ENCODE measurements around the gene PSG2. TPM values are rescaled to one million over a fixed set of nuclear protein-coding genes. Genes with fewer than 3 reads are reported as not detected.
"Not testable (repeated sequence)": the region's sequence is repeated elsewhere in the genome, so short reads cannot be mapped to it uniquely, and the experiment has no call there.

PSG2 gene
- under 1 TPM in 1 of 4 donors, not detected in 3; 0.51 TPM for total RNA-seq

DNA sequence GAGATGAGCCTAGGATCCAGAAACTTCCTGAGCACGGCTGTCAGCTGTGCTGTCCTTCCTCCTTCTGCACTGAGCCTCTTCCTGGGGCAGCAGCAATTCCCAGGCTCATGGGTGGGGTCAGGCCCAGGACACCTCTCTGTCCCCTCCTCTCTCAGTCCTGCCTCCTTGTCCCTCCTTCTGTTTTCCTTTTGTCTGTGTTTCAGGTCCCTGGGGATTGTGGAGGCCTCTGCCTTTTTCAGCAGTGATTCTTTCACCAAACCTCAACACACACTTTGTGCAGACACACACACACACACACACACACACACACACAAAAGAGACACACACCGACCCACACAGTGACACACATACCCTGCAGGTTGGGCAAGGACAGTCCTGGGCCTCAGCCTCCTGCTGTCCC, at the start of gene PSG2:
Gene PSG2 (minus strand): TSS at position 101 of the 400 bp plus-strand sequence. CDS start 132 bp downstream, outside the sequence.
- not testable (repeated sequence) for H3K9me3 ChIP-seq; H3K4me1 ChIP-seq; H3K36me3 ChIP-seq; DNase-seq (ENCODE audit: low spot score in 2 of 2); H3K27ac ChIP-seq; H3K27me3 ChIP-seq; H3K4me3 ChIP-seq
- WGBS, result 86% methylated on average over 1 of the region's 2 CpGs

- H3K36me3 ChIP-seq; DNase-seq (ENCODE audit: low spot score in 2 of 2); H3K4me3 ChIP-seq; H3K27ac ChIP-seq; H3K9me3 ChIP-seq; H3K4me1 ChIP-seq; H3K27me3 ChIP-seq: not testable (repeated sequence)
- 47% methylated on average over 8 of the region's 8 CpGs for WGBS
Measured at GRCh38 chr19:43131281-43131842, 48.9 kb upstream of the PSG2 start.

DNA sequence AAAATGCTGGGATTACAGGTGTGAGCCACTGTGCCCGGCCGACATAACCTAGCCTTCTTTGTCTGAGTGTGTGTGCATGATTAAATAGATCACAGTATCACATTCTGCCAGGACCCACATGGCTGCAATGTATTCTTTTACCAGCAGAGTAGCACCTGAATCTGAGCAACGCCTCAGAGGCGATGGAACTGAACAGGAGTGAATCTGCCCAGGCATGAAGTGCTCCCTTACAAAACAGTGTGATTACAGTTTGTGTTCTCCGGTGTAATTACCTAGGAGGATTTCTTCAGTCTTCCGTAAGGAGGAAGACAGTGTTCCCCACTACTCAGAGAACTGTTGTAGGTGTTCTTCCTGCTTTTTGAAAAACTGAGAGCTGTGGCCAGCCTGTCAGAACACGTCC, 46.7 kb upstream of the PSG2 start:
- WGBS, result 47% methylated on average over 7 of the region's 7 CpGs
- not testable (repeated sequence) for H3K4me1 ChIP-seq; DNase-seq (ENCODE audit: low spot score in 2 of 2); H3K4me3 ChIP-seq; H3K36me3 ChIP-seq; H3K27ac ChIP-seq; H3K27me3 ChIP-seq; H3K9me3 ChIP-seq
- TF ChIP-seq CTCF (IDR thresholded peaks at IDR 0.05), result peak; percentile 16 to 28

DNA sequence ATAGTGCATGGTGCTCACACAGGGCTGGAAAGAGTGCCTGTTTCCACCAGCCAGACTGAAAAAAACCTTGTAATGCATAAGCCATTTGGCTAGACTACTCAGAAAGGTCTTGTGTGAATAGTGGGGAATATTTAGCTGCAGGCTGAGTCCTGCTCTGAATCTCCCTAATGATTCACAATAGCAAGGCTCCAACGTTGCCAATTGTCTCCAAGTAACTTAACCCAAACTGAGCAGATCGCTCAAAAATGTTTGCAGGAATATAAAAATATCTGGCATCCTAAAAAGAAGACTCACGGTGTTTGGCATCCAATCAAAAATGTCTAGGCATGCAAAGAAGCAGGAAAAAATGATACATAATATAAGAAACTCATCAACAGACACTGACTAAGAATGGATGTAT, 44.8 kb upstream of the PSG2 start:
- H3K27me3 ChIP-seq; H3K27ac ChIP-seq; H3K9me3 ChIP-seq; H3K36me3 ChIP-seq; H3K4me3 ChIP-seq; H3K4me1 ChIP-seq; DNase-seq (ENCODE audit: low spot score in 2 of 2): not testable (repeated sequence)
- WGBS, result 13% methylated on average over 3 of the region's 3 CpGs

DNA sequence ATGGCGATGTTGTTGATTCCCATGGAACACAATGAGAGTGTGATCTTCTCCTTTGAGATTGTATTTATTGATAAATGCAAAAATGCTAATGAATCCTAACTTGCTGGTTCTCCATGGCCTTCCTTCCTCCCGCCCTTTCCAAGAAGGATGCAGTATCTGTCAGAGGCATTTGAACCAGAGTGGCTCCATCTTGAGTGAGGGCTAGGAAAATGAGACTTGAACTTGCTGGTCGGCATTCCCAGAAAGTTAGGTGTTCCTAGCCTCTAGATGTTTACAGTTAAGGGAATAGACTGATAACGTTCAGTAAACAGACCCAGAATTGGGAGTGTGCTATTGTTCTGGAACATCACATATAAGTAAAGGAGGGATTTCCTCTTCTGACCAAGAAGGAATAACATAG, 44.2 kb upstream of the PSG2 start:
- Histone ChIP-seq H3K27ac (no peak overlapping the region), H3K4me3 (no peak overlapping the region), H3K36me3 (no peaks in the 10 kb centered on the region), H3K4me1 (no peaks in the 10 kb centered on the region), H3K9me3 (no peaks in the 10 kb centered on the region), H3K27me3 (no peaks in the 10 kb centered on the region)
- TF ChIP-seq POLR2AphosphoS5 (IDR thresholded peaks at IDR 0.05), result no peak
- TF ChIP-seq EP300 (IDR thresholded peaks at IDR 0.05), result no peak
- TF ChIP-seq CTCF (IDR thresholded peaks at IDR 0.05), result no peak
- TF ChIP-seq POLR2A (IDR thresholded peaks at IDR 0.05), result no peak
- DNase-seq (ENCODE audit: low spot score in 2 of 2), result no peak
- 57% methylated on average over 4 of the region's 4 CpGs for WGBS

DNA sequence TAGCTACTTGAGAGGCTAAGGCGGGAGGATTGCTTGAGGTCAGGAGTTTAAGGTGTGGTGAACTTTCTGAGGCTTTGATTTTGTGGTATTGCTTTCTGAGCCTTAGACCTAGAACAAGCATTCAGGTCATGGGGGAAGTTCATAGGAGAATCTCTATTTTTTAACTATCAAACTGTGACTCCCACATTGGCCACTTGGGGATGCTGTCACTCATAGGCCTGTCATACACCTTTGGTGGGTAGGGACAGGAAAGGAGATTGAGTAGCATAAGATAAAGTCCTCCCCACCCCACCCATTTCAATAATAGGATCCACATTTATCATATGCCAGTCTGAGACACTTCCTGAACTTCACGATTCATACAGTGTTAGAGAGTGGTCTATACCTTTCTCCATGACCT, 41.9 kb upstream of the PSG2 start:
- no peaks in the 10 kb centered on the region for H3K9me3 ChIP-seq
- H3K4me1 ChIP-seq, result no peaks in the 10 kb centered on the region
- H3K27me3 ChIP-seq, result peaks cover 3% of the 10 kb centered on the region
- no peaks in the 10 kb centered on the region for H3K36me3 ChIP-seq
- WGBS, result 78% methylated on average over 2 of the region's 2 CpGs
- no peak overlapping the region for H3K27ac ChIP-seq
- H3K4me3 ChIP-seq, result no peak overlapping the region
- no peak for TF ChIP-seq CTCF (IDR thresholded peaks at IDR 0.05)
- TF ChIP-seq EP300 (IDR thresholded peaks at IDR 0.05), result no peak
- TF ChIP-seq POLR2AphosphoS5 (IDR thresholded peaks at IDR 0.05), result no peak
- DNase-seq (ENCODE audit: low spot score in 2 of 2), result no peak

DNA sequence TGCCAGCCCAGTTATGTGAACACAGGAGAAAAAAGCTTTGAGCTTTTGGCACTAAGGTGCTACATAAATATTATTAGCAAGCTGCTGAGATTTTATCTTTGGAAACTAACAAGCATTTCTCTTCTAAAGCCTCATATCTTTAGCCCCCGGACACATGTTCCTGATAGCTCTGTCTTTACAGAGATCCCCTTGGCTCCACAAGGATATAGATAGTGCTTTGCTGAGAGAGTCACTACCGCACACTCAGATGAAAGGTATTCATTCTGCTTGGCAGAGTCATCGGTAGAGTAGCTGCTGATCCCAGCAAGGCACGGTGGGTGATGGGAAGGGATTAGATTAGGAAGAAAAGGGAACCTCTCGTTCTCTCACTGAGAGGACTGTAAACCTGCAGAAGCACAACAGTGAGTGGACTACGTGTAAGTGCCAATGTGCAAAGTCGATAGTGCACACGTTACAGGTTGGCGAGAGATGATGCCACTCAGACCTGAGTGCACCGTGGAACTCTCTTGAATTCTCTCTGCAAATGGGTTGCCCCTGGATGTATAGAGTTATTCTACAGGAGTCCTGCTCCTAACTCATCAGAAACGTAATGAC, 38.0 kb upstream of the PSG2 start:
- H3K9me3 ChIP-seq; H3K4me3 ChIP-seq; H3K27ac ChIP-seq; H3K36me3 ChIP-seq; DNase-seq (ENCODE audit: low spot score in 2 of 2); H3K4me1 ChIP-seq; H3K27me3 ChIP-seq: not testable (repeated sequence)
- 45% methylated on average over 11 of the region's 11 CpGs for WGBS

- H3K27ac ChIP-seq; H3K27me3 ChIP-seq; H3K4me3 ChIP-seq; DNase-seq (ENCODE audit: low spot score in 2 of 2); H3K36me3 ChIP-seq; H3K4me1 ChIP-seq; H3K9me3 ChIP-seq: not testable (repeated sequence)
- 36% methylated on average over 3 of the region's 3 CpGs for WGBS
Measured at GRCh38 chr19:43119526-43119925, 37.0 kb upstream of the PSG2 start.

DNA sequence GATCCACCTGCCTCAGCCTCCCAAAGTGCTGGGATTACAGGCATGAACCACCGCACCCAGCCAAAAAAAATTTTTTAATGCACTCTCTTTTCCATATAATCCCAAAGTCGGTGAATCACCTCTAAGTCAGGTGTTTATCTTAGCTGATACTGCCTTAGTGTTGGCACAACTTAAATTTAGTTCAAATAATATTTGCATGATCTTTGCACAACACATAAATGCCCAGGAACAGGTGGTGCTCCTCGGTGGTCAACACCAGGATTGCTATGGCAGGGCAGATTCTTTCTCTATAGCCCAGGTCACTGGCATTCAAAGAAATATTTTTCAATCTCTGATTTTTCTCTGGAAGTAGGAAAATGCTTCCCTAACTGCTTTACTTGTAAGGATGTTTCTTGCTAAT, 33.9 kb upstream of the PSG2 start:
- DNase-seq (ENCODE audit: low spot score in 2 of 2); H3K9me3 ChIP-seq; H3K27me3 ChIP-seq; H3K36me3 ChIP-seq; H3K27ac ChIP-seq; H3K4me1 ChIP-seq; H3K4me3 ChIP-seq: not testable (repeated sequence)
- 73% methylated on average over 3 of the region's 3 CpGs for WGBS

GRCh38 chr19:43115548-43115947, 33.0 kb upstream of the PSG2 start:
- not testable (repeated sequence) for H3K27ac ChIP-seq; H3K4me3 ChIP-seq; H3K4me1 ChIP-seq; DNase-seq (ENCODE audit: low spot score in 2 of 2); H3K36me3 ChIP-seq; H3K9me3 ChIP-seq; H3K27me3 ChIP-seq
- WGBS, result 67% methylated on average over 1 of the region's 1 CpG

DNA sequence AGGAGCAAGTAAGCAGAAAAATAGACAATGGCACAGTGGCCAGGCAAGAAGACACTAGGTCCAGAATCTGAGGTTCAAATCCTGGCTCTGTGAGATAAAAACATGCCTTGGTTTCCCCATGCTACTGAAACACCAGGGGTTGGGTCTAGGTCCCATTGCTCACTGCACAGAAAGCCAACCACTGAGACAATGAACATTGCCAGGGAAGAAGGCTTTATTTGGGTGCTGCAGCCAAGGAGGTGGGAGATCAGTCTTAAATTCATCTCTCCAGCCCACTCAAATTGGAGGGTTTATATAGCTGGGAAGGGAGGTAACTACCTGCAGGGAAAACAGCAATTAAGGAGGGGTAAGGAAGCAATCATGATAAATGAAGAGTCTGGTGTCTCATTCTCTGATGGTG, 32.6 kb upstream of the PSG2 start:
- H3K27me3 ChIP-seq; H3K4me1 ChIP-seq; DNase-seq (ENCODE audit: low spot score in 2 of 2); H3K27ac ChIP-seq; H3K4me3 ChIP-seq; H3K36me3 ChIP-seq; H3K9me3 ChIP-seq: not testable (repeated sequence)
